AG09309 (cell line): ENCODE measurements around the gene PBLD.
A peak's percentile ranks its signal among the peaks of the same experiment; 100 is the strongest.
"Not testable (repeated sequence)": the region's sequence is repeated elsewhere in the genome, so short reads cannot be mapped to it uniquely, and the experiment has no call there.

Experiments
- DNase-seq: peaks from one replicate; pipeline ENCODE4 v3.0.0-alpha.2; 2010; ENCODE audit warnings: low read depth
- H3K4me3 ChIP-seq: 2 replicates; pipeline ENCODE4 v1.5.1; 2011; ENCODE audit warnings: mild to moderate bottlenecking, low read depth, low read length, moderate library complexity; ENCODE audit not compliant: control insufficient read depth
- TF ChIP-seq, protein P1 (sequence below): IDR thresholded peaks from 2 replicates; pipeline ENCODE4 v1.5.1; 2011; ENCODE audit warnings: mild to moderate bottlenecking, low read depth, low read length, inconsistent platforms; ENCODE audit not compliant: insufficient read depth, control insufficient read depth; ENCODE audit errors: missing control alignments

Gene PBLD

GRCh38 chr10:68333058-68333395 is 299 bp upstream of the PBLD start:
- TF ChIP-seq, protein P1, sequence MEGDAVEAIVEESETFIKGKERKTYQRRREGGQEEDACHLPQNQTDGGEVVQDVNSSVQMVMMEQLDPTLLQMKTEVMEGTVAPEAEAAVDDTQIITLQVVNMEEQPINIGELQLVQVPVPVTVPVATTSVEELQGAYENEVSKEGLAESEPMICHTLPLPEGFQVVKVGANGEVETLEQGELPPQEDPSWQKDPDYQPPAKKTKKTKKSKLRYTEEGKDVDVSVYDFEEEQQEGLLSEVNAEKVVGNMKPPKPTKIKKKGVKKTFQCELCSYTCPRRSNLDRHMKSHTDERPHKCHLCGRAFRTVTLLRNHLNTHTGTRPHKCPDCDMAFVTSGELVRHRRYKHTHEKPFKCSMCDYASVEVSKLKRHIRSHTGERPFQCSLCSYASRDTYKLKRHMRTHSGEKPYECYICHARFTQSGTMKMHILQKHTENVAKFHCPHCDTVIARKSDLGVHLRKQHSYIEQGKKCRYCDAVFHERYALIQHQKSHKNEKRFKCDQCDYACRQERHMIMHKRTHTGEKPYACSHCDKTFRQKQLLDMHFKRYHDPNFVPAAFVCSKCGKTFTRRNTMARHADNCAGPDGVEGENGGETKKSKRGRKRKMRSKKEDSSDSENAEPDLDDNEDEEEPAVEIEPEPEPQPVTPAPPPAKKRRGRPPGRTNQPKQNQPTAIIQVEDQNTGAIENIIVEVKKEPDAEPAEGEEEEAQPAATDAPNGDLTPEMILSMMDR: no peak
- peak; percentile 31 for DNase-seq

GRCh38 chr10:68331455-68332258 is 1.1 kb downstream of the PBLD start, which contains the start of gene HNRNPH3:
Gene HNRNPH3, plus strand, starts transcription at chr10:68332064. Its CDS starts 5,158 bp downstream, at chr10:68337222.
- TF ChIP-seq, protein P1: no peak
- H3K4me3 ChIP-seq: peak within 1 kb of the TSS; percentile 72
- peak; percentile 81 for DNase-seq

More at GRCh38 chr10:68333058-68333395, 299 bp upstream of the PBLD start:
- H3K4me3 ChIP-seq: peak overlapping the region; percentile 72

GRCh38 chr10:68330852-68331454 is 1.8 kb downstream of the PBLD start:
- peak overlapping the region; percentile 72 for H3K4me3 ChIP-seq
- DNase-seq: no peak
- TF ChIP-seq, protein P1: no peak

GRCh38 chr10:68329506-68329861 is 3.2 kb downstream of the PBLD start:
- no peak overlapping the region for H3K4me3 ChIP-seq
- TF ChIP-seq, protein P1: no peak

DNA sequence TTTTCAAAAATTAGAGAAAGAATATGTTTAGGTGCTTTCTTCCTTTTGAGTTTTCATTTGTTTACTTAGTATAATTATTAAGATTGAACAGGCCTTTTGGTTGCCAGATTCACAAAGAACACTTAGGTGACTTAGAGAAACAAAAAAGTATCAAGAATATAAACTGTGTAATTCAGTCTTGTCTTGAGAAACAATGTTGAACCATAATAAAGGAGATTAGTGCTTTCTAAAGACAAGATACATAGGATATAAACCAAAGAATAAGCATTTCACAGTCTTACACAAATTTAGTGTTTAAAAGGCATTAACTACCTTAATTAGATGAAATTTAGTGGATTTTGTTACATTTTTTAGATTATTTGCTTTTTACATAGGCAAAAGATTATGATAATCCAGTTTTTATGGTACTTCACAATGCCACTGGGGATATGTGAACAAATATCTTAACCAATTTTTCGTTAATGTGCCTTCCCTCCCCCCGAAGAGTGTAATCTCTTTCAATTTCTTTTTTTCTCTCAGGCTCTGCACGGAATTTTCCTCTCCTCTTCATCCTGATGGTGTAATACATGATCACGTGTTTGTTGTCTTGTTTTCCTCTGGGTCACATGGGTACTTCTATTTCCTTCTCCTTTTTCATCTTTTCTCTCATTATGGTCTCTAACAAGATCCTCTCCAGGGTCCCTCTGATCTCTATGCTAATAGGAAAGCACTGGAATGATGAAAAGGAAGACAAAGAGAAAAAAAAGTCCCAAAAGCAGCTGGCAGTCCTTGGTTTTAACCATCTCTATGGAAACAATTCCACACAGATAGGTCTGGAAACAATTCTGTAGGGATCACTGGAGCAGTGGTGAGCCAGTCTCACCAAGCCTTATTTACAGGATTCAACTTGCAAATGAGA is 4.6 kb downstream of the PBLD start:
- TF ChIP-seq, protein P1: no peak
- no peak overlapping the region; the same call in 1 of the 2 replicates for H3K4me3 ChIP-seq
- DNase-seq: peak; percentile 33

More at GRCh38 chr10:68329506-68329861, 3.2 kb downstream of the PBLD start:
- no peak for DNase-seq

DNA sequence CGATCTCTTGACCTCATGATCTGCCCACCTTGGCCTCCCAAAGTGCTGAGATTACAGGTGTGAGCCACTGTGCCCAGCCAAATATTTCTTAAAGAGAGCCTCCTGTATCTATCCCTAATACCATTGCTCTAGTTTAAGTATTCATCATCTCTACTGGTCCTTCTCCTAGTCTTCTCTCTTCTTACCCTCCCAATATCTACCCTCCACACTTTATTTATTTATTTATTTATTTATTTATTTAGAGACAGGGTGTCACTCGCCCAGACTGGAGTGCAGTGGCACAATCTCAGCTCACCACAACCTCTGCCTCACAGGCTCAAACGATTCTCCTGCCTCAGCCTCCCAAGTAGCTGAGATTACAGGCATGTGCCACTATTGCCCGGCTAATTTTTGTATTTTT is 8.3 kb downstream of the PBLD start:
- DNase-seq, H3K4me3 ChIP-seq: not testable (repeated sequence)
